Epidermal melanocyte (primary cell): Measurements from ENCODE around the gene CELA3B.
"Not testable (repeated sequence)": the region's sequence is repeated elsewhere in the genome, so short reads cannot be mapped to it uniquely, and the experiment has no call there.

Experiments
- DNase-seq: peaks from one replicate; pipeline ENCODE4 v3.0.0; 2011; ENCODE audit warnings: low spot score; ENCODE audit not compliant: insufficient read length

Gene CELA3B

DNA sequence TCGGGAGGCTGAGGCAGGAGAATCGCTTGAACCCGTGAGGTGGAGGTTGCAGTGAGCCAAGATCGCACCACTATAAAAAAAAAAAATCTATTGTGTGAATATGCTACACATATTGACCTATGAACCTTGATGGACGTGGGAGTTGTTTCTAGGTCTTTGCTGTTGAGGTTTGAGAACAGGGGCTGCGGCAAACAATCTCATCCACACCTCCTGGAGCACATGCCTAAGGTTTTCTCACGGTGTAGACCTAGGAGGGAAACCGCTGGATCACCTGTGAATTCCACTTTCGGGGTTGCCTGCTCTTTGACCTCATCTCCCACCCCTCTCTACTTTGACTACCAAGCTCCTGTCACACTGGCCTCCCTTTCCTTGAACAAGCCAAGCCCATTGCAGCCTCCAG is 1.5 kb upstream of the CELA3B start:
- DNase-seq: not testable (repeated sequence)

DNA sequence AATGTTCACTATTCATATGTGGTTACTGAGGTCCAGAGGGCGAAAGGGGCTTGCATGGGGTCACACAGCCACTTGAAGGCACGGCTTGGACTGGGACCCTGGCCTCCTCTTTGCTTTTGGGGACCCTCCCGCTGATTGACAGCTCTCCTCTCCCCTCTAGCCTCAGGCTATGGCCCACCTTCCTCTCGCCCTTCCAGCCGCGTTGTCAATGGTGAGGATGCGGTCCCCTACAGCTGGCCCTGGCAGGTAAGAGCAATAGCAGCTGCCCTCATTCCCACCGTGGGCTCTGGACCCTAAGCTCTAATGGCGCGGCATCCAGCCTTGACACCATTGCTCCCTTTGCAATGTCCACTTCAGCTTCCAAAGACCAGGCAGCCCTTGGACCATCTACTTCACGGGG is 1.4 kb downstream of the CELA3B start:
- not testable (repeated sequence) for DNase-seq

DNA sequence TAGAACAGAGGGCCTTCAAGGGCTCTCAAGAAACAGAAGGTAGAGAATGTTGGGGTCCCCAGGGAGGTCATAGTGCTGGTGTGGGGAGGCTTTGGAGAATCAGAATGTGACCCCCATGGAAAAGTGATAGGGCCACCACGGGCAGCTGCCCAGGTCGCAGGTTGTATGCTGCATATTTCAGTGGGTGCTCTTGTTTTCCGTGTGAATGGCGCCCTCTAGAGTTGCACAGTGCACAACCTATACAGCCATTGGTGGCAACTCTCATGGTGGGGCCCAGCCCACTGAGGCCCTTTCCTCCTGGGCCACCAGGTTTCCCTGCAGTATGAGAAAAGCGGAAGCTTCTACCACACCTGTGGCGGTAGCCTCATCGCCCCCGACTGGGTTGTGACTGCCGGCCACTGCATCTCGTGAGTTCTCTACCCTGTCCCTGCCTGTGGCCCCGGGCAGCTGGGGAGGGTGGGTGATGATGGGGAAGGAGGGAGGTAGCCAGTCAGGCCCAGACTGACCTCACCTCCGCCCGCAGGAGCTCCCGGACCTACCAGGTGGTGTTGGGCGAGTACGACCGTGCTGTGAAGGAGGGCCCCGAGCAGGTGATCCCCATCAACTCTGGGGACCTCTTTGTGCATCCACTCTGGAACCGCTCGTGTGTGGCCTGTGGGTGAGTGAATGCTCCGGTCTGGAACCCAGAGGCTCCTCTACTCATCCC is 3.8 kb downstream of the CELA3B start:
- DNase-seq: not testable (repeated sequence)

DNA sequence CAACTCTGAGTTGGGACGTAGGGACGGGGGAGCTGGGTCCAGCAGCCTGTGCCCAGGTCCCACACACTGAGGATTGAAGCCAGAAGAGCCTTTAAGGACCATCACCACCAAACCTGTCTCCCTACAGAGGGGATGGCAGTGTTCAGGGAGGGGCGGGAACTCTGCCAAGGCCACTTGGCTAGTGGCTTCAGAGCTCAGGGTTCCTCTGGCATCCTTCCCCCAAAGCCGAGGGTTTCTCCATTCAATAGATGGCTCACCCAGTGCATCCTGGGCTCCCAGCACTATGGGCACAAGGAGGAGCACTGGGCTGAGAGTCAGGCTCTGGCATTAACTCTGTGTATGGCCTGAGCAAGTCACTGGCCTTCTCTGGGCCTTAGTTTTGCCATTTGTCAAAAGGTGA is 4.4 kb downstream of the CELA3B start:
- not testable (repeated sequence) for DNase-seq

DNA sequence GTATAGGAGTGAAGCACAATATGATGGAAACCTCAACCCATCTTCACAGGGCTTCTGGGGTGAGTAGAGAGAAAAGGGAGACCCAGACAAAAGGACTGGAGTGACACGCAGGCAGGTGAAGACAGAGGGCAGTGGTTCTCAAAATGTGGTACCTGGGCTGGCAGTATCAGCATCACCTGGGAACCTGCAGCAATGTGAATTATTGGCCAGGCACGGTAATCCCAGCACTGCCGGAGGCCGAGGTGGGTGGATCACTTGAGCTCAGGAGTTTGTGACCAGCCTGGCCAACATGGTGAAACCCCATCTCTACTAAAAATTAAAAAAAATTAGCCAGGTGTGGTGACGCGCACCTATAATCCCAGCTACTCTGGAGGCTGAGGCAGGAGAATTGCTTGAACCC is 5.3 kb downstream of the CELA3B start:
- DNase-seq: not testable (repeated sequence)

DNA sequence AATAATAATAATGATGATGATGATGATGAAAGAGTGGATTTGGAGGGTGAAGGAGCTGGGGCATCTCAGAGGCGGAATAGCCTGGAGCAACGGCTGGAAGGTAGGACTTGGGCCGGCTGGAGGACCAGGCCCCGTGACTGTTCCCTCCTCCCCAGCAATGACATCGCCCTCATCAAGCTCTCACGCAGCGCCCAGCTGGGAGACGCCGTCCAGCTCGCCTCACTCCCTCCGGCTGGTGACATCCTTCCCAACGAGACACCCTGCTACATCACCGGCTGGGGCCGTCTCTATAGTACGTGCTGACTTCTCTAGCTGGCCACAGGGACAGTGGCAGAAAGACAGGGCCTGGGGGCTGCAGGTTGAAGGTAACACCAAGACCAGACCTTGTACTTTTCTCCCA is 6.7 kb downstream of the CELA3B start:
- DNase-seq: not testable (repeated sequence)

DNA sequence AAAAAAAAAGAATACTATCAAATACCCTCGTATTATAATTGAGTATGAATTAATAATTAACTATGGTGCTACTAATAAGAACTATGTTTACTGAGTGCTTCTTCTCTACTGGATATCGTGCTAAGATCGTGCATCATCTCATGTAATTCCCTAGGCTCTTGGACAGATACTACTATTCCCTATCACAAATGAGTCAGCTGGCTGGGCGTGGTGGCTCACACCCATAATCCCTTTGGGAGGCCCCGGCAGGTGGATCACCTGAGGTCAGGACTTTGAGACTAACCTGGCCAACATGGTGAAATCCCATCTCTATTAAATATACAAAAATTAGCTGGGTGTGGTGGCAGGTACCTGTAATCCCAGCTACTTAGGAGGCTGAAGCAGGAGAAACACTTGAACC is 9.1 kb downstream of the CELA3B start:
- DNase-seq: not testable (repeated sequence)

DNA sequence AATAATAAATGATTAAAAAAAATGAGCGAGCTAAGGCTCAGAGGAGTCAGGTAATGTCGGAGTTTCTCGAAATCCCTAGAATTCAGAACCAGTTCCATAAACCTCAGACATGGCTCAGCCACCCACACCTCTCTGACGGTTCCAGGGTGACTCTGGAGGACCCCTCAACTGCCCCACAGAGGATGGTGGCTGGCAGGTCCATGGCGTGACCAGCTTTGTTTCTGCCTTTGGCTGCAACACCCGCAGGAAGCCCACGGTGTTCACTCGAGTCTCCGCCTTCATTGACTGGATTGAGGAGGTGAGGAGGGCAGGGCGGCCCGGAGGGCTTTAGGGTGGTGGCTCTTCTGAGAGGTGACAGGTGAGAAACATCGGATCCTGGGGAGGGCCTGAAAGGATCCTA is 9.6 kb downstream of the CELA3B start:
- DNase-seq: not testable (repeated sequence)

DNA sequence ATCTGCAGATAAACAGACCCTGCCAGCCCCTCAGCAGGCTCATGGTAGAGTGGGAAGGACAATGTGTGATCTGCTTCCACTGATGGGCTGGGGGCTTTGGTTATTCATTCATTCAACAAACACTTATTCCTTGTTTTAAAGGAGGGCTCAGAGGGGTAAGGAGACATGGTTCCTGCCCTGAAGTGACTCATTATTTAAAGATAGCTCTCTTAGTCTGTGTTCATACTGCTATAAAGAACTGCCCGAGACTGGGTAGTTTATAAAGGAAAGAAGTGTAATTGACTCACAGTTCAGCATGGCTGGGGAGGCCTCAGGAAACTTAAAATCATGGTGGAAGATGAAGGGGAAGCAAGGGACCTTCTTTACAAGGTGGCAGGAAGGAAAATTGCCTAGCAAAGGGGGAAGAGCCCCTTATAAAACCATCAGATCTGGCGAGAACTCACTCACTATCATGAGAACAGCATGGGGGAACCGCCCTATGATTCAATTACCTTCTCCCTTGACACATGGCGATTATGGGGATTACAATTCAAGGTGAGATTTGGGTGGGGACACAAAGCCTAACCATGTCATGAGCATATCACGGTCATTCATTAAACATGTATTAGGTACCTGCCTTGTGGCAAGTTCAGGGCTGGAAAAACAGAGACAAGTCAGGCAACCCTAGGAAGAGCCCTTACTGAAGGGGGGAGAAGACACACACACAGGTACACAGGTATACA is 13.0 kb downstream of the CELA3B start:
- not testable (repeated sequence) for DNase-seq

DNA sequence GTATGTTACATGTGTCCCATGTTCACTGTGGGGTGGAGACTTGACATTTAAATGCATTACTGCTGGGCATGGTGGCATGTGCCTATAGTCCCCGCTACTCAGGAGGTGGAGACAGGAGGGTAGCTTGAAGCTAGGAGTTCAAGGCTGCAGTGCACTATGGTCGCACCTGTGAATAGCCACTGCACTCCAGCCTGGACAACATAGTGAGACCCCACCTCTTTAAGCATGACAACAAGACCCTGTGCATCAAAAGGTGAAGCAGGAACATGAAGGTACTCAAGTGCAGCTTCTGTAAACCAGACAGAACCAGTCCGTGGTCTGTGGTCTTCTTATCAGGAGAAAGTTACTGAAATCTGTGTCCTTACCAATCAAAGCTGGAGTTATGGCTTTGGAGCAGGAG is 15.4 kb downstream of the CELA3B start:
- not testable (repeated sequence) for DNase-seq

DNA sequence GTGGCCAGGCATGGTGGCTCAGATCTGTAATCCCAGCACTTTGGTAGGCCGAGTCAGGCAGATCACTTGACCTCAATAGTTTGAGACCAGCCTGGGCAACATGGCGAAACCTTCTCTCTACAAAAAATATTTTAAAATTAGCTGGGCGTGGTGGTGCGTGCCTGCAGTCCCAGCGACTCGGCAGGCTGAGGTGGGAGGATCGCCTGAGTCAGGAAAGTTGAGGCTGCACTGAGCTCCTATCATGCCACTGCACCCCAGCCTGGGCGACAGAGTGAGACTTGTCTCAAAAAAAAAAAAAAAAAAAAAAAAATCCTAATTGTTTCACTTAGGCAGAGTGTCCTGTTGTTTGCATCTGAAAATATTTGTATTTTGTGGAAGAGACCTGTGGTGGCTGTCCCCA is 17.9 kb downstream of the CELA3B start:
- not testable (repeated sequence) for DNase-seq

DNA sequence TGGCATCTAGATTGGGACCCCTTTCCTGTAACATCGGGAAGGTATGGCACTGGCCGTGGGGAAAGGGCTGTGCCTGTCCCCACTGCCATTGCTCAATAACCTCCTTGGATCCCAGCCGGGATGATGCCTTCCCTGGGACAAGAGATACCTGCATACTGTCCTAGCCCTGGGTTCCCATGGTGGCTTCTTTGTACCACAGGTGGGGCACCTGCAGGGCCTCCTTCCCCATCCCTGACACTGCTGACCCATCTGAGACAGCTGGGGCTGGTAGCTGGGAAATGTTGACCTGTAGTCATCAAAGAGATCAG is 19.8 kb downstream of the CELA3B start:
- not testable (repeated sequence) for DNase-seq

DNA sequence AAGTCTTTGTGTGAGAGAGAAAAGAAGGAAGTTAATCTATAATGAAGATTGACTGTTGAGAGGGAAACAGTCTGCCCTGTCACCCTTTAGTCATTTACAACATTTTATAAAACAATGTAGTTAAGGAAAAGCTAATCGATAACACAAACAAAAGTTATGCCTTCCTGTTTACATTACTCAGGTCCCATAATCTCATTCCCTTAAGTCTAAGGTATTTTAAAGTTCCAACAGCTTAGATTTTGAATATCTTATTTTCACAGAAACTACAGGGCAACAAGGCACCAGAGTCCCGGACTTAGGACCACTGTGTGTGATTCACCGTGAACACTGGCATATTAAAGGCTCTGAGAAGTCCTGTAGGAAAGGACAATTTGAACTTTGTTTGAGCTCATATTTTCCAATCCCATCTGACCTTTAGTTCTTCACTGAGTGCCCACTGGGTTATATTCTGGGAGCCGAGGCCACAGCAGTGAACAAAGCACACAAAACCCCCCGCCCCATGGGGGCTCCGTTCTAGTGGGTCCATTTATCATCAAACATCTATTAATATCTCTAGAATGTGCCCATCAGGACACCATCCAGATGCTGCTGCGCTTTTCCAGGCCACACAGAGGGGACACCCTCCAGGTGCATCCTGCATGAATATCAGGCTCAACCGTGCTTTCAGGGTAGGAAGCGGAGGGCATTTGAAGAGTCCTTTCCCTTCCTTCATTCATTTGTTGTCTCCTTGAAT is 21.2 kb downstream of the CELA3B start:
- not testable (repeated sequence) for DNase-seq

DNA sequence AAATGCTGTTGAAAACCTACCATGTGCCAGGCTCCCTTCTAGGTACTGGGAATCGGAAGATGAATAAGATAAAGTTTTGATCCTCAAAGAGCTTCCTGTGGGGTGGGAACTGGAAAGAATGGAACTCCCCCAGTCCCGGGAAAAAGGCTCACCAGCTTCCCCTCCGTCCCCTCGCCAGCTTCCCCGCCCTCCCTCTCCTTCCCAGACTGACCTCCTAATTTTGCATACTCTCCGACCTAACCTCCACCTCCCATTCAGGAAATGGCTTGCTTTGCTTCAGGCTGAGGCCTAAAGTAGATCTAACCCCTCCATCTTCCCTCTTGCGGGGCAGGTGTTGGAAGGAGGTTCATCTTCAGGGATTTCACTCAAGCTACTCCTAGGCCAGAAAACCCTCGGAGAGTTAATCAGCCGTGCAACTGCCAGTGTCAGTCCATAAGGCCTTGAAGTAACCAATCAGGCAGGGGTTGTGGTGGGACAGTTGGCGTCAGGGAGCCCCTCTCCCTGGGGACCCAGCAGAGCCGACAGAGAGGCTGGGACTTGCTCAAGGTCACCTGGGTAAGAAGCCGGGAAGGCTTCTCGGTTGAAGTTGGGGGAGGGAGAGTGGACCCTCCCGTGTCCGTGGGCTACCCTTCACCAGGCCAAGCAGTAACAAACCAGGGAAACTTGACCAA is 21.9 kb downstream of the CELA3B start:
- DNase-seq: not testable (repeated sequence)

DNA sequence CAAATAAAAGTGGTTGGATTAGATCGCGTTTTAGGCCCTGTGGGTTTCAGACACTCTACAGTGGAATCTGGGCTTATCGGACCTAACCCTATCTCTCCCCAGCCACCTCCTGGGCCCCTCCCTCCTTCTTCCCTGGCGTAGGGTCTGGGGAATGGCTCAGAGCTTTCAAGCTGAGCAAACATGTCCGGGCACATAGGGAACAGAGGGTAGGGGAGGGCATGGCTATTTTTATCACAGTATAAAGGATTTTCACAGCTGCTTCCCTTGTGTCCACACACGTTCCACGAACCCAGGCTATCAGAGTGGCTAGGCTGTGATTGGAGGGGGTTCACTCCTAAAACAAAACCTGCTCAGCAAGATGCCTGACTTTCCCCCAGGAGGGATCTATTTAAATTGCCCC is 22.8 kb downstream of the CELA3B start:
- not testable (repeated sequence) for DNase-seq

DNA sequence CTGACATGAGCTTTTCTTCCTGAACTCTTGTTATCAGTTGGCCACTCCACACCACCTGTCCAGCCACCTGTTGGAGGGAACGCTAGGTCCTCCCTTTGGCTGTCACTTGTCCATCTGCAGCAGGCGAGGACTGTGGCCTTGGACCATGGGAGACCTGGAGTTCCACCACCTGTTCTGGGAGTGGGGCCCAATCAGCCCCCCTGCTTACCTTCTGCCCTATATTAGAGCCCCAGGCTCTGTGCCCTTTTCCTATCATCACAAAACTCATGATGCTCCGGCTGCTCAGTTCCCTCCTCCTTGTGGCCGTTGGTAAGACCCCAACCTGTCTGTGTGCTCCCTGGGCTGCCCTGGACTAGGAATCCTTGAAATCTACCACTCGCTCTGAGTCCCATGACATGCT is 24.6 kb downstream of the CELA3B start, which contains the start of gene CELA3A:
Gene CELA3A, plus strand, starts transcription at position 249 of the 400 bp plus-strand sequence. Its CDS starts 18 bp downstream, at position 267.
- DNase-seq: no peak

DNA sequence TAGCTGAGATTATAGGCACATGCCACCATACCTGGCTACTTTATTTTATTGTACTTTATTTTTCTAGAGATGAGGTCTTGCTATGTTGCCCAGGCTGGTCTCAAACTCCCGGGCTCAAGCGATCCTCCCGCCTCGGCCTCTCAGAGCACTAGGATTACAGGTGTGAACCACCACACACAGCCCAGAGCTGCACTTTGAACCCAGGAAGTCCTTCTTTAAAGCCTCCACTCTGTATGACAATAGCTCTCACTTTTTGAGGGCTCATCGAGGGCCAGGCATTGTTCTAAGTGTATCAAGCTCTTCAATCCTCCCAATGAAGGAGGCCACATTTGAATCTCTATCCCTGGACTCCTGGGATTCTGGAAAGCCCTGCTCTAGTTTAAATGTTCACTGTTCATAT is 25.6 kb downstream of the CELA3B start:
- DNase-seq: not testable (repeated sequence)

DNA sequence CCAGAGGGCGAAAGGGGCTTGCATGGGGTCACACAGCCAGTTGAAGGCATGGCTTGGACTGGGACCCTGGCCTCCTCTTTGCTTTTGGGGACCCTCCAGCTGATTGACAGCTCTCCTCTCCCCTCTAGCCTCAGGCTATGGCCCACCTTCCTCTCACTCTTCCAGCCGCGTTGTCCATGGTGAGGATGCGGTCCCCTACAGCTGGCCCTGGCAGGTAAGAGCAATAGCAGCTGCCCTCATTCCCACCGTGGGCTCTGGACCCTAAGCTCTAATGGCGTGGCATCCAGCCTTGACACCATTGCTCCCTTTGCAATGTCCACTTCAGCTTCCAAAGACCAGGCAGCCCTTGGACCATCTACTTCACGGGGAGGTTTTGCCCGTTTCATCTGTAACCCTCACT is 26.1 kb downstream of the CELA3B start:
- not testable (repeated sequence) for DNase-seq

DNA sequence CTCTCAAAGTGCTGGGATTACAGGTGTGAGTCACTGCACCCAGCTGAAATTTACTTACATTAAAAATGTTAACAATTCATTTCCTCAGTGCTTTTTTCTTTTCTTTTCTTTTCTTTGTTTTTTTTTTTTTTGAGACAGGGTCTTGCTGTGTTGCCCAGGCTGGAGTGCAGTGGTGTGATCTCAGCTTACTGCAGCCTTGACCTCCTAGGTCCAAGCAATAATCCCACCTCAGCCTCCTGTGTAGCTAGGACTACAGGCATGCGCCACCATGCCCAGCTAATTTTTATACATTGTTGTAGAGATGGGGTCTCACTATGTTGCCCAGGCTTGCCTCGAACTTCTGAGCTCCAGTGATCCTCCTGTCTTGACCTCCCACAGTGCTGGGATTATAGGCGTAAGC is 27.1 kb downstream of the CELA3B start:
- not testable (repeated sequence) for DNase-seq

DNA sequence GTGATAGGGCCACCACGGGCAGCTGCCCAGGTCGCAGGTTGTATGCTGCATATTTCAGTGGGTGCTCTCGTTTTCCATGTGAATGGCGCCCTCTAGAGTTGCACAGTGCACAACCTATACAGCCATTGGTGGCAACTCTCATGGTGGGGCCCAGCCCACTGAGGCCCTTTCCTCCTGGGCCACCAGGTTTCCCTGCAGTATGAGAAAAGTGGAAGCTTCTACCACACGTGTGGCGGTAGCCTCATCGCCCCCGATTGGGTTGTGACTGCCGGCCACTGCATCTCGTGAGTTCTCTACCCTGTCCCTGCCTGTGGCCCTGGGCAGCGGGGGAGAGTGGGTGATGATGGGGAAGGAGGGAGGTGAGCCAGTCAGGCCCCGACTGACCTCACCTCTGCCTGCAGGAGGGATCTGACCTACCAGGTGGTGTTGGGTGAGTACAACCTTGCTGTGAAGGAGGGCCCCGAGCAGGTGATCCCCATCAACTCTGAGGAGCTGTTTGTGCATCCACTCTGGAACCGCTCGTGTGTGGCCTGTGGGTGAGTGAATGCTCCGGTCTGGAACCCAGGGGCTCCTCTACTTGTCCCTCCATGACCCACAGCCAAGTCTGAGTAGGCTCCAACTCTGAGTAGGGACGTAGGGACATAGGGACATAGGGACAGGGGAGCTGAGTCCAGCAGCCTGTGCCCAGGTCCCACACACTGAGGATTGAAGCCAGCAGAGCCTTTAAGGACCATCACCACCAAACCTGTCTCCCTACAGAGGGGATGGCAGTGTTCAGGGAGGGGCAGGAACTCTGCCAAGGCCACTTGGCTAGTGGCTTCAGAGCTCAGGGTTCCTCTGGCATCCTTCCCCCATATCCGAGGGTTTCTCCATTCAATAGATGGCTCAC is 28.7 kb downstream of the CELA3B start:
- DNase-seq: not testable (repeated sequence)

DNA sequence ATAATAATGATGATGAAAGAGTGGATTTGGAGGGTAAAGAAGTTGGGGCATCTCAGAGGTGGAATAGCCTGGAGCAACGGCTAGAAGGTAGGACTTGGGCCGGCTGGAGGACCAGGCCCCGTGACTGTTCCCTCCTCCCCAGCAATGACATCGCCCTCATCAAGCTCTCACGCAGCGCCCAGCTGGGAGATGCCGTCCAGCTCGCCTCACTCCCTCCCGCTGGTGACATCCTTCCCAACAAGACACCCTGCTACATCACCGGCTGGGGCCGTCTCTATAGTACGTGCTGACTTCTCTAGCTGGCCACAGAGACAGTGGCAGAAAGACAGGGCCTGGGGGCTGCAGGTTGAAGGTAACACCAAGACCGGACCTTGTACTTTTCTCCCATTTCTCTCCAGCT is 29.9 kb downstream of the CELA3B start:
- DNase-seq: not testable (repeated sequence)
